HepG2 (cell line): ENCODE data around the gene NARF. TPM values are rescaled to one million over a fixed set of nuclear protein-coding genes. Genes with fewer than 3 reads are reported as not detected.
"Not testable (repeated sequence)": the region's sequence is repeated elsewhere in the genome, so short reads cannot be mapped to it uniquely, and the experiment has no call there.

Experiments used
- ATAC-seq: fragments of 200-7000 bp; cut with Tn5 transposase; 3 replicates; pipeline ENCODE4 v1.9.1; 2020; ENCODE audit warnings: mild to moderate bottlenecking, moderate library complexity
- BruUV-seq: library from RNA; stranded (reverse); fragments of 400-500 nt; replicated peaks from 2 replicates; lab custom pipeline; 2021; lab: Mats Ljungman, UMichigan
- CTCF ChIA-PET: fragments of 300-600 bp; formaldehyde crosslinking; extraction: SDS; loops from one replicate; lab custom pipeline; 2021; ENCODE audit warnings: low total read pairs, inconsistent platforms, low intra/inter-chr PET ratio; lab: Yijun Ruan, JAX
- POLR2A ChIA-PET: fragments of 350-600 bp; sonication (Branson Sonifier 250); formaldehyde crosslinking; loops from one replicate; lab custom pipeline; 2020; ENCODE audit warnings: antibody characterized with exemption, inconsistent platforms; lab: Yijun Ruan, JAX
- DNase-seq: peaks from one replicate; pipeline ENCODE4 v3.0.0-alpha.2; 2015; ENCODE audit warnings: low spot score
- FAIRE-seq: peaks from 3 replicates; lab custom pipeline; 2011; peaks lifted over from hg19 to GRCh38; lab: Jason Lieb, UNC
- H2AFZ ChIP-seq: one replicate; pipeline ENCODE4 v1.6.1; 2011; ENCODE audit warnings: low read length, inconsistent platforms
- H3K27ac ChIP-seq: fragments of 300-600 bp; 3 replicates; pipeline ENCODE4 v1.8.0; 2011; ENCODE audit warnings: mixed run types, mild to moderate bottlenecking, mixed read lengths, low read length, inconsistent platforms; ENCODE audit not compliant: insufficient read depth; ENCODE audit errors: extremely low read length
- H3K27me3 ChIP-seq, 2 experiments: fragments of 200-600 bp in 1 of 2; 2 replicates in 1 of 2; 3 replicates in 1 of 2; pipeline versions ENCODE4 v1.6.0 to v1.8.0; 2011; ENCODE audit warnings: low read length in 2 of 2, mild to moderate bottlenecking in 2 of 2, moderate library complexity in 2 of 2, inconsistent platforms in 1 of 2; ENCODE audit not compliant: insufficient read depth in 2 of 2, control insufficient read depth in 1 of 2
- H3K36me3 ChIP-seq, 2 experiments: fragments of 200-600 bp in 1 of 2; replicated peaks in 1 of 2; 2 replicates in 1 of 2; 3 replicates in 1 of 2; pipeline versions ENCODE4 v1.5.1 to v1.8.0; 2011; ENCODE audit warnings: low read length in 2 of 2, inconsistent platforms in 1 of 2; ENCODE audit not compliant: insufficient read depth in 2 of 2, control insufficient read depth in 1 of 2
- H3K4me1 ChIP-seq: 2 replicates; pipeline ENCODE4 v1.5.1; 2012; ENCODE audit warnings: low read length, inconsistent platforms; ENCODE audit not compliant: insufficient read depth
- H3K4me2 ChIP-seq: 2 replicates; pipeline ENCODE4 v1.6.0; 2011; ENCODE audit warnings: low read depth, low read length, inconsistent platforms
- H3K4me3 ChIP-seq, 3 experiments: fragments of 200-600 bp in 1 of 3; sonication (generic), shearing (Covaris generic) in 1 of 3; replicated peaks in 1 of 3; 2 replicates each; pipeline ENCODE4 v1.5.1; 2011 to 2016; ENCODE audit warnings: low read length in 3 of 3, inconsistent platforms in 2 of 3, low read depth in 2 of 3, mild to moderate bottlenecking in 2 of 3, control low read depth in 1 of 3, mixed read lengths in 1 of 3; ENCODE audit not compliant: insufficient read depth in 1 of 3
- H3K79me2 ChIP-seq: one replicate; pipeline ENCODE4 v1.6.1; 2011; ENCODE audit warnings: low read length, inconsistent platforms; ENCODE audit not compliant: insufficient read depth
- H3K9ac ChIP-seq: 2 replicates; pipeline ENCODE4 v1.6.0; 2011; ENCODE audit warnings: mild to moderate bottlenecking, low read depth, low read length, inconsistent platforms; ENCODE audit not compliant: insufficient read depth
- H3K9me3 ChIP-seq: 2 replicates; pipeline ENCODE4 v1.5.1; 2012; ENCODE audit warnings: mild to moderate bottlenecking, low read length
- H4K20me1 ChIP-seq: 2 replicates; pipeline ENCODE4 v1.6.0; 2011; ENCODE audit warnings: inconsistent platforms, mild to moderate bottlenecking, low read length, moderate library complexity; ENCODE audit not compliant: insufficient read depth
- CHD4 ChIP-seq: fragments of 200-600 bp; sonication (generic); IDR thresholded peaks from 2 replicates; pipeline ENCODE4 v1.7.0; 2017; ENCODE audit warnings: mild to moderate bottlenecking, low read length, borderline replicate concordance
- USF2 ChIP-seq, 2 experiments: sonication (generic) in 1 of 2; formaldehyde crosslinking in 1 of 2; IDR thresholded peaks; 2 replicates each; pipeline versions ENCODE4 v1.5.1 to v1.6.1; 2011 to 2020; ENCODE audit warnings: borderline replicate concordance in 1 of 2, low read depth in 1 of 2, low read length in 1 of 2, mild to moderate bottlenecking in 1 of 2, missing genetic modification reagents in 1 of 2, moderate library complexity in 1 of 2
- ZIK1 ChIP-seq: sonication (generic); formaldehyde crosslinking; IDR thresholded peaks from 2 replicates; pipeline ENCODE4 v1.5.0; 2020; ENCODE audit warnings: mild to moderate bottlenecking, low read depth, missing genetic modification reagents, borderline replicate concordance
- ZNF800 ChIP-seq: sonication (generic); formaldehyde crosslinking; IDR thresholded peaks from 2 replicates; pipeline ENCODE4 v1.4.0; 2020; ENCODE audit warnings: missing genetic modification reagents
- WGBS: methylation state at CpG from one replicate; pipeline ENCODE4 v1.1.6; 2017; ENCODE audit warnings: low lambda C conversion rate; 5-methylcytosine and 5-hydroxymethylcytosine counted together
- in situ Hi-C: cut with HindIII; loops from 2 replicates; pipeline ENCODE4 v1.10.0; 2017; ENCODE audit warnings: low pct_unique_long_range_greater_than_20kb; ENCODE audit not compliant: extremely low pct_ligation_motif_present
- intact Hi-C: fragments of 100-400 bp; cut with micrococcal nuclease; formaldehyde crosslinking; loops from one replicate; pipeline ENCODE4 v1.10.0; 2022; ENCODE audit not compliant: unreplicated experiment
- polyA plus RNA-seq, 8 experiments: library from polyadenylated mRNA; depleted of rRNA in 3 of 8; stranded (reverse) in 7 of 8; unstranded in 1 of 8; fragments of >200 nt; fragmentation: Illumina TruSeq in 4 of 8; extraction: Trizol in 4 of 8; gene quantifications; 2 replicates each; pipeline versions ENCODE4 v1.2.1 to v1.2.3, GENCODE V29; 2011 to 2016; ENCODE audit warnings: low read depth in 4 of 8, missing spikeins in 1 of 8, mixed read lengths in 1 of 8; ENCODE audit not compliant: insufficient read depth in 1 of 8
- total RNA-seq, 5 experiments: library from RNA; depleted of rRNA; stranded (reverse); fragments of >200 nt; fragmentation: Illumina TruSeq; extraction: Trizol; gene quantifications; 2 replicates each; pipeline ENCODE4 v1.2.3, GENCODE V29; 2016; ENCODE audit warnings: low read depth in 1 of 5

The NARF gene
- total and polyA plus RNA-seq, 2 of the 13 experiments (the other 11 are each of a cell fraction or from before 2014, with no cell fraction given), result 61.1 to 144 TPM

GRCh38 chr17:82458885-82459424 lies 414 bp downstream of the NARF start (continued):
- no peak for TF ChIP-seq USF2 (IDR thresholded peaks at IDR 0.05; ENCODE audit: low read depth, low read length)
- TF ChIP-seq USF2 (CRISPR knock-in tag; IDR thresholded peaks at IDR 0.05; ENCODE audit: borderline replicate concordance), result no peak
- TF ChIP-seq ZIK1 (CRISPR knock-in tag), result no peak; the same call in 1 of the 2 replicates
- peak; percentile 62; the same call in 1 of the 2 replicates for TF ChIP-seq ZNF800 (CRISPR knock-in tag)
- TF ChIP-seq CHD4, result 0 out of 2 replicates have a peak, but pooled peaks have one; percentile 42

GRCh38 chr17:82459936-82460335 lies 1.4 kb downstream of the NARF start:
- intact Hi-C loops, result loop anchor here (2.0 kb wide), 1 partner anchor 95 kb away; no protein-coding TSS in a partner anchor
- H3K9ac ChIP-seq, CTCF ChIA-PET, FAIRE-seq, H4K20me1 ChIP-seq, DNase-seq, H3K9me3 ChIP-seq, BruUV-seq, ATAC-seq, H2AFZ ChIP-seq, H3K27me3 ChIP-seq, in situ Hi-C loops, H3K27ac ChIP-seq: not testable (repeated sequence)
- H3K36me3 ChIP-seq, result peaks cover 17 to 43% of the 10 kb centered on the region in 2 experiments
- peaks cover 56% of the 10 kb centered on the region for H3K4me1 ChIP-seq
- H3K79me2 ChIP-seq, result peaks cover 10% of the 10 kb centered on the region
- 94% methylated on average over 9 of the region's 9 CpGs for WGBS
- peak overlapping the region in 1 of 3 experiments; percentile 99; a peak in 1 of 6 replicates for H3K4me3 ChIP-seq
- POLR2A ChIA-PET, result interaction anchor here (1.5 kb wide), 1 partner anchor 34 kb away, joined by 5 read pairs; no protein-coding TSS in a partner anchor
- peak overlapping the region; percentile 99 for H3K4me2 ChIP-seq
